Measurements from ENCODE around the gene FANCC. TPM values are rescaled to one million over a fixed set of nuclear protein-coding genes. Genes with fewer than 3 reads are reported as not detected.

Gene FANCC
- total and polyA plus RNA-seq, 2 of the 13 experiments (the other 11 are each of a cell fraction or from before 2014, with no cell fraction given) = 7.4 to 8.6 TPM

DNA sequence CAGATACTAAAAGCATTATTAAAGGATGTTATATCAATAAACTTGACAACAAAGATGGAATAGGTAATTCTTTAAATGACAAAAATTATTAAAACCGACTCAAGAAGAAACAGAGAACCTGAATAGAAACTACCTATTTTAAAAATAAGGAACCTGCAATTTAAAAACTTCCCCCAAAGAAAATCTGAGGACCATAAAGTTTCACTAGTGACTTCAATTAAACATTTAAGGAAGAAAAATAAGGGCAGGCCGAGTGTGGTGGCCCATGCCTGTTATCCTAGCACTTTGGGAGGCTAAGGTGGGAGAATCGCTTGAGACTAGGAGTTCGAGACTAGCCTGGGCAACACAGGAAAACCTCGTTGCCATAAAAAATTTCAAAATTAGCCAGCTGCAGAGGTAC, 99.6 kb downstream of the FANCC start:
- no peak overlapping the region for H2AFZ ChIP-seq (ENCODE audit: low read length)
- no peak for ATAC-seq
- FAIRE-seq = no peak
- TF ChIP-seq MIXL1 (CRISPR knock-in tag; IDR thresholded peaks at IDR 0.05) (no peak), RXRA (CRISPR knock-in tag; IDR thresholded peaks at IDR 0.05) (no peak)
- TF ChIP-seq, protein P1, sequence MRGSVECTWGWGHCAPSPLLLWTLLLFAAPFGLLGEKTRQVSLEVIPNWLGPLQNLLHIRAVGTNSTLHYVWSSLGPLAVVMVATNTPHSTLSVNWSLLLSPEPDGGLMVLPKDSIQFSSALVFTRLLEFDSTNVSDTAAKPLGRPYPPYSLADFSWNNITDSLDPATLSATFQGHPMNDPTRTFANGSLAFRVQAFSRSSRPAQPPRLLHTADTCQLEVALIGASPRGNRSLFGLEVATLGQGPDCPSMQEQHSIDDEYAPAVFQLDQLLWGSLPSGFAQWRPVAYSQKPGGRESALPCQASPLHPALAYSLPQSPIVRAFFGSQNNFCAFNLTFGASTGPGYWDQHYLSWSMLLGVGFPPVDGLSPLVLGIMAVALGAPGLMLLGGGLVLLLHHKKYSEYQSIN (CRISPR knock-in tag; IDR thresholded peaks at IDR 0.05; ENCODE audit: borderline replicate concordance) = no peak
- H3K36me3 ChIP-seq (replicated peaks in 1 of 2; ENCODE audit: control insufficient read depth in 1 of 2, insufficient read depth in 2 of 2, low read length in 2 of 2) = no peaks in the 10 kb centered on the region
- WGBS (ENCODE audit: low lambda C conversion rate) = 95% methylated on average over 5 of the region's 5 CpGs
- no peak overlapping the region for H3K4me2 ChIP-seq (ENCODE audit: low read depth, low read length)
- no peak for DNase-seq (ENCODE audit: low spot score)
- BruUV-seq (replicated peaks) = no TSS peak
- no peak overlapping the region for H3K9ac ChIP-seq (ENCODE audit: insufficient read depth, low read depth, low read length)
- H3K4me1 ChIP-seq (ENCODE audit: insufficient read depth, low read length) = no peaks in the 10 kb centered on the region
- no peak overlapping the region for H3K4me3 ChIP-seq (replicated peaks in 1 of 3; ENCODE audit: insufficient read depth in 1 of 3, low read depth in 2 of 3, low read length in 3 of 3)
- H3K27me3 ChIP-seq (ENCODE audit: control insufficient read depth in 1 of 2, insufficient read depth in 2 of 2, low read length in 2 of 2) = no peaks in the 10 kb centered on the region
- CTCF ChIA-PET (ENCODE audit: low intra/inter-chr PET ratio, low total read pairs) = no interaction called here
- H4K20me1 ChIP-seq (ENCODE audit: insufficient read depth, low read length) = no peaks in the 10 kb centered on the region
- in situ Hi-C loops (cut with HindIII; ENCODE audit: extremely low pct_ligation_motif_present, low pct_unique_long_range_greater_than_20kb) (no loop called here), intact Hi-C loops (cut with micrococcal nuclease; ENCODE audit: unreplicated experiment) (no loop called here)
- no peaks in the 10 kb centered on the region for H3K9me3 ChIP-seq (ENCODE audit: low read length)
- POLR2A ChIA-PET = no interaction called here
- no peaks in the 10 kb centered on the region for H3K79me2 ChIP-seq (ENCODE audit: insufficient read depth, low read length)
- H3K27ac ChIP-seq (ENCODE audit: extremely low read length, insufficient read depth, low read length) = no peak overlapping the region

- no peak overlapping the region for H2AFZ ChIP-seq (ENCODE audit: low read length)
- H3K36me3 ChIP-seq (replicated peaks in 1 of 2; ENCODE audit: control insufficient read depth in 1 of 2, insufficient read depth in 2 of 2, low read length in 2 of 2) = no peaks in the 10 kb centered on the region
- in situ Hi-C loops (cut with HindIII; ENCODE audit: extremely low pct_ligation_motif_present, low pct_unique_long_range_greater_than_20kb) (no loop called here), intact Hi-C loops (cut with micrococcal nuclease; ENCODE audit: unreplicated experiment) (no loop called here)
- no peak overlapping the region for H3K9ac ChIP-seq (ENCODE audit: insufficient read depth, low read depth, low read length)
- H3K4me3 ChIP-seq (replicated peaks in 1 of 3; ENCODE audit: insufficient read depth in 1 of 3, low read depth in 2 of 3, low read length in 3 of 3) = no peak overlapping the region
- no peaks in the 10 kb centered on the region for H3K27me3 ChIP-seq (ENCODE audit: control insufficient read depth in 1 of 2, insufficient read depth in 2 of 2, low read length in 2 of 2)
- no peak for ATAC-seq
- no peaks in the 10 kb centered on the region for H3K9me3 ChIP-seq (ENCODE audit: low read length)
- ChIA-PET CTCF (ENCODE audit: low intra/inter-chr PET ratio, low total read pairs) (no interaction called here), POLR2A (no interaction called here)
- H3K4me1 ChIP-seq (ENCODE audit: insufficient read depth, low read length) = no peaks in the 10 kb centered on the region
- WGBS (ENCODE audit: low lambda C conversion rate) = 88% methylated on average over 5 of the region's 5 CpGs
- H3K27ac ChIP-seq (ENCODE audit: extremely low read length, insufficient read depth, low read length) = no peak overlapping the region
- no peak overlapping the region for H3K4me2 ChIP-seq (ENCODE audit: low read depth, low read length)
- no TSS peak for BruUV-seq (replicated peaks)
- DNase-seq (ENCODE audit: low spot score) = no peak
- H4K20me1 ChIP-seq (ENCODE audit: insufficient read depth, low read length) = no peaks in the 10 kb centered on the region
- no peaks in the 10 kb centered on the region for H3K79me2 ChIP-seq (ENCODE audit: insufficient read depth, low read length)
- no peak for FAIRE-seq
- TF ChIP-seq SAP130 (CRISPR knock-in tag; IDR thresholded peaks at IDR 0.05; ENCODE audit: low read depth) (no peak), MTERF4 (CRISPR knock-in tag; IDR thresholded peaks at IDR 0.05) (no peak), TMF1 (CRISPR knock-in tag; IDR thresholded peaks at IDR 0.05; ENCODE audit: low read depth) (no peak), ZNF350 (CRISPR knock-in tag; IDR thresholded peaks at IDR 0.05; ENCODE audit: borderline replicate concordance, low read depth) (no peak), NBN (conservative IDR thresholded peaks at IDR 0.05) (no peak), KLF9 (CRISPR knock-in tag; IDR thresholded peaks at IDR 0.05; ENCODE audit: low read depth) (no peak), NFE2L2 (IDR thresholded peaks at IDR 0.05; ENCODE audit: low read length) (no peak), PRDM15 (CRISPR knock-in tag; IDR thresholded peaks at IDR 0.05) (no peak)
- TF ChIP-seq, protein P2, sequence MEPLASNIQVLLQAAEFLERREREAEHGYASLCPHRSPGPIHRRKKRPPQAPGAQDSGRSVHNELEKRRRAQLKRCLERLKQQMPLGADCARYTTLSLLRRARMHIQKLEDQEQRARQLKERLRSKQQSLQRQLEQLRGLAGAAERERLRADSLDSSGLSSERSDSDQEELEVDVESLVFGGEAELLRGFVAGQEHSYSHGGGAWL (CRISPR knock-in tag; IDR thresholded peaks at IDR 0.05) = no peak
Measured at GRCh38 chr9:95215336-95215898, 102.1 kb downstream of the FANCC start.
